K562 (cell line): ENCODE data around the gene EME2. TPM values are rescaled to one million over a fixed set of nuclear protein-coding genes. Genes with fewer than 3 reads are reported as not detected.

Experiments
- HNRNPLL ChIP-seq: fragments of 200-400 bp; formaldehyde crosslinking; IDR thresholded peaks from 2 replicates; pipeline ENCODE4 v1.6.1; 2017; ENCODE audit warnings: low read length, low read depth, mild to moderate bottlenecking; ENCODE audit not compliant: poor library complexity, severe bottlenecking
- NFXL1 ChIP-seq: fragments of 450-650 bp; formaldehyde crosslinking; IDR thresholded peaks from 2 replicates; pipeline ENCODE4 v1.4.0; 2021; ENCODE audit warnings: mild to moderate bottlenecking
- TAF15 ChIP-seq: fragments of 200-400 bp; formaldehyde crosslinking; IDR thresholded peaks from 2 replicates; pipeline ENCODE4 v1.6.1; 2017; ENCODE audit warnings: mild to moderate bottlenecking, low read depth, low read length, moderate library complexity
- ZNF280B ChIP-seq: fragments of 250-450 bp; sonication (Bioruptor Pico); IDR thresholded peaks from 2 replicates; pipeline ENCODE4 v1.5.1; 2021; ENCODE audit warnings: mild to moderate bottlenecking
- ZNF740 ChIP-seq, 3 experiments: fragments of 200-800 bp in 1 of 3; sonication (Bioruptor generic) in 1 of 3; sonication (generic) in 1 of 3; formaldehyde crosslinking in 1 of 3; IDR thresholded peaks; 2 replicates each; pipeline versions ENCODE4 v1.6.1 to v1.8.0; 2016 to 2022; ENCODE audit warnings: mild to moderate bottlenecking in 2 of 3, missing compliant biosample characterization in 2 of 3, missing genetic modification characterization in 2 of 3, missing genetic modification reagents in 1 of 3
- microRNA-seq: library from miRNA; unstranded; fragments of <30 nt; microRNA quantifications from one replicate; pipeline ENCODE4, GENCODE V29; 2018; ENCODE audit warnings: borderline microRNAs expressed
- polyA plus RNA-seq, 8 experiments: library from polyadenylated mRNA; depleted of rRNA in 4 of 8; stranded (reverse) in 5 of 8; unstranded in 3 of 8; fragments of >200 nt; fragmentation: Nextera tagmentation in 2 of 8; fragmentation: Illumina TruSeq in 1 of 8; extraction: Ambion mirVana in 2 of 8; extraction: Trizol in 1 of 8; gene quantifications; 2 replicates each; pipeline versions ENCODE4 v1.2.1 to v1.2.3, GENCODE V29; 2011 to 2014; ENCODE audit warnings: inconsistent platforms in 1 of 8, missing spikeins in 1 of 8
- small RNA-seq: library from RNA; depleted of rRNA; stranded (forward); fragments of <200 nt; gene quantifications from one replicate; pipeline ENCODE3, GENCODE V24; 2014
- total RNA-seq, 7 experiments: library from RNA; depleted of rRNA in 6 of 7; stranded (reverse); fragments of >200 nt in 6 of 7; fragmentation: Illumina TruSeq in 2 of 7; extraction: Trizol in 2 of 7; gene quantifications; 2 replicates each; pipeline versions ENCODE4 v1.2.1 to v1.2.3, GENCODE V29; 2011 to 2021; ENCODE audit warnings: low replicate concordance in 1 of 7

The EME2 gene
- total and polyA plus RNA-seq, 9 of the 15 experiments (the other 6 are each of a cell fraction or from before 2014, with no cell fraction given) = 0.35 to 19.9 (median 3.5) TPM

GRCh38 chr16:1825381-1825863, 52.8 kb downstream of the EME2 start (continued):
- TF ChIP-seq HNRNPLL (no peak), TAF15 (no peak), NFXL1 (CRISPR knock-in tag) (no peak), ZNF740 (CRISPR knock-in tag; IDR thresholded peaks at IDR 0.05) (no peak), ZNF740 (tag; IDR thresholded peaks at IDR 0.05) (no peak), ZNF280B (CRISPR knock-in tag) (no peak)

Small RNAs within 50 kb of the gene (microRNA-seq; reads per million reads assigned to microRNA genes)
- 1.1 reads per million, percentile 10 among the genes with 10 or more reads in this experiment for gene MIR3177

Small RNAs within 50 kb of the gene (small RNA-seq; reads per million reads assigned to genes)
- gene MIR3177 = 0.73 reads per million, percentile 44 among the genes with 10 or more reads in this experiment

Other genes starting within 250 kb of the EME2 start
Only the 7 nearest of the 25 such genes appear.
- gene NME3, start 1.3 kb upstream of the EME2 start, total RNA-seq (2014; rRNA removed) = 65.5 and 75.6 TPM in 2 replicates
- 0.32 and 1.1 TPM in 2 replicates for gene NME3, start 1.3 kb upstream of the EME2 start, total RNA-seq (2014; rRNA removed; fragmentation: Illumina TruSeq; extraction: Trizol)
- gene NME3, start 1.3 kb upstream of the EME2 start, total RNA-seq (2015; rRNA removed; fragmentation: Illumina TruSeq; extraction: Trizol) = 11.5 and 15.2 TPM in 2 replicates
- 57.9 and 66.6 TPM in 2 replicates for gene NME3, start 1.3 kb upstream of the EME2 start, total RNA-seq (2021)
- gene NME3, start 1.3 kb upstream of the EME2 start, polyA plus RNA-seq (2011; rRNA removed) = 13.9 and 20.3 TPM in 2 replicates
- gene NME3, start 1.3 kb upstream of the EME2 start, polyA plus RNA-seq (2014; fragmentation: Illumina TruSeq; extraction: Trizol) = 1.1 and 11.5 TPM in 2 replicates
- gene NME3, start 1.3 kb upstream of the EME2 start, polyA plus RNA-seq (2014; fragmentation: Nextera tagmentation; extraction: Ambion mirVana) = 1 to 10 TPM in 1 of 2 experiments, under 1 TPM in 1; 0.68 to 4.2 TPM
- 70.3 and 76.3 TPM in 2 replicates for gene NME3, start 1.3 kb upstream of the EME2 start, polyA plus RNA-seq (2014; rRNA removed)
- 334 and 370 TPM in 2 replicates for gene MRPS34, start 324 bp downstream of the EME2 start, total RNA-seq (2014; rRNA removed)
- gene MRPS34, start 324 bp downstream of the EME2 start, total RNA-seq (2014; rRNA removed; fragmentation: Illumina TruSeq; extraction: Trizol) = 70.9 and 92.7 TPM in 2 replicates
- gene MRPS34, start 324 bp downstream of the EME2 start, total RNA-seq (2015; rRNA removed; fragmentation: Illumina TruSeq; extraction: Trizol) = 188 and 213 TPM in 2 replicates
- gene MRPS34, start 324 bp downstream of the EME2 start, total RNA-seq (2021) = 230 and 244 TPM in 2 replicates
- gene MRPS34, start 324 bp downstream of the EME2 start, polyA plus RNA-seq (2011; rRNA removed) = 92.8 and 97.8 TPM in 2 replicates
- 70.4 and 139 TPM in 2 replicates for gene MRPS34, start 324 bp downstream of the EME2 start, polyA plus RNA-seq (2014; fragmentation: Illumina TruSeq; extraction: Trizol)
- gene MRPS34, start 324 bp downstream of the EME2 start, polyA plus RNA-seq (2014; fragmentation: Nextera tagmentation; extraction: Ambion mirVana) = 10 to 100 TPM in 1 of 2 experiments, 1 to 10 TPM in 1; 5.2 to 10.9 TPM
- gene MRPS34, start 324 bp downstream of the EME2 start, polyA plus RNA-seq (2014; rRNA removed) = 252 and 261 TPM in 2 replicates
- 22.9 and 25.2 TPM in 2 replicates for gene SPSB3, start 9.8 kb downstream of the EME2 start, total RNA-seq (2014; rRNA removed)
- gene SPSB3, start 9.8 kb downstream of the EME2 start, total RNA-seq (2014; rRNA removed; fragmentation: Illumina TruSeq; extraction: Trizol) = 2.1 and 2.2 TPM in 2 replicates
- 7.1 and 9.5 TPM in 2 replicates for gene SPSB3, start 9.8 kb downstream of the EME2 start, total RNA-seq (2015; rRNA removed; fragmentation: Illumina TruSeq; extraction: Trizol)
- 20.9 and 22.1 TPM in 2 replicates for gene SPSB3, start 9.8 kb downstream of the EME2 start, total RNA-seq (2021)
- 11.9 and 20.4 TPM in 2 replicates for gene SPSB3, start 9.8 kb downstream of the EME2 start, polyA plus RNA-seq (2011; rRNA removed)
- gene SPSB3, start 9.8 kb downstream of the EME2 start, polyA plus RNA-seq (2014; fragmentation: Illumina TruSeq; extraction: Trizol) = 3.9 and 10.0 TPM in 2 replicates
- 1 to 10 TPM in 1 of 2 experiments, under 1 TPM in 1; 0.39 to 1.3 TPM for gene SPSB3, start 9.8 kb downstream of the EME2 start, polyA plus RNA-seq (2014; fragmentation: Nextera tagmentation; extraction: Ambion mirVana)
- gene SPSB3, start 9.8 kb downstream of the EME2 start, polyA plus RNA-seq (2014; rRNA removed) = 29.4 and 37.4 TPM in 2 replicates
- gene NUBP2, start 10.2 kb downstream of the EME2 start, total RNA-seq (2014; rRNA removed) = 115 and 140 TPM in 2 replicates
- gene NUBP2, start 10.2 kb downstream of the EME2 start, total RNA-seq (2014; rRNA removed; fragmentation: Illumina TruSeq; extraction: Trizol) = 3.3 and 4.4 TPM in 2 replicates
- 36.1 and 41.8 TPM in 2 replicates for gene NUBP2, start 10.2 kb downstream of the EME2 start, total RNA-seq (2015; rRNA removed; fragmentation: Illumina TruSeq; extraction: Trizol)
- 84.8 and 95.8 TPM in 2 replicates for gene NUBP2, start 10.2 kb downstream of the EME2 start, total RNA-seq (2021)
- 24.0 and 30.8 TPM in 2 replicates for gene NUBP2, start 10.2 kb downstream of the EME2 start, polyA plus RNA-seq (2011; rRNA removed)
- gene NUBP2, start 10.2 kb downstream of the EME2 start, polyA plus RNA-seq (2014; fragmentation: Illumina TruSeq; extraction: Trizol) = 11.4 and 42.6 TPM in 2 replicates
- 1 to 10 TPM; 1.8 to 7.7 TPM for gene NUBP2, start 10.2 kb downstream of the EME2 start, polyA plus RNA-seq (2014; fragmentation: Nextera tagmentation; extraction: Ambion mirVana)
- gene NUBP2, start 10.2 kb downstream of the EME2 start, polyA plus RNA-seq (2014; rRNA removed) = 97.1 and 104 TPM in 2 replicates
- not detected in 2 replicates for gene IGFALS, start 20.9 kb downstream of the EME2 start, total RNA-seq (2014; rRNA removed)
- gene IGFALS, start 20.9 kb downstream of the EME2 start, total RNA-seq (2014; rRNA removed; fragmentation: Illumina TruSeq; extraction: Trizol) = not detected in 2 replicates
- not detected in 2 replicates for gene IGFALS, start 20.9 kb downstream of the EME2 start, total RNA-seq (2015; rRNA removed; fragmentation: Illumina TruSeq; extraction: Trizol)
- gene IGFALS, start 20.9 kb downstream of the EME2 start, total RNA-seq (2021) = not detected in 2 replicates
- gene IGFALS, start 20.9 kb downstream of the EME2 start, polyA plus RNA-seq (2011; rRNA removed) = not detected in 2 replicates
- not detected in 2 replicates for gene IGFALS, start 20.9 kb downstream of the EME2 start, polyA plus RNA-seq (2014; fragmentation: Illumina TruSeq; extraction: Trizol)
- not detected for gene IGFALS, start 20.9 kb downstream of the EME2 start, polyA plus RNA-seq (2014; fragmentation: Nextera tagmentation; extraction: Ambion mirVana)
- gene IGFALS, start 20.9 kb downstream of the EME2 start, polyA plus RNA-seq (2014; rRNA removed) = not detected in 2 replicates
- gene HAGH, start 54.0 kb downstream of the EME2 start, total RNA-seq (2014; rRNA removed) = 25.5 and 32.6 TPM in 2 replicates
- gene HAGH, start 54.0 kb downstream of the EME2 start, total RNA-seq (2014; rRNA removed; fragmentation: Illumina TruSeq; extraction: Trizol) = 5.6 and 7.2 TPM in 2 replicates
- gene HAGH, start 54.0 kb downstream of the EME2 start, total RNA-seq (2015; rRNA removed; fragmentation: Illumina TruSeq; extraction: Trizol) = 11.2 and 13.8 TPM in 2 replicates
- 18.9 and 23.5 TPM in 2 replicates for gene HAGH, start 54.0 kb downstream of the EME2 start, total RNA-seq (2021)
- gene HAGH, start 54.0 kb downstream of the EME2 start, polyA plus RNA-seq (2011; rRNA removed) = 16.8 and 23.4 TPM in 2 replicates
- 17.6 and 19.6 TPM in 2 replicates for gene HAGH, start 54.0 kb downstream of the EME2 start, polyA plus RNA-seq (2014; fragmentation: Illumina TruSeq; extraction: Trizol)
- under 1 TPM; 0.46 to 0.67 TPM for gene HAGH, start 54.0 kb downstream of the EME2 start, polyA plus RNA-seq (2014; fragmentation: Nextera tagmentation; extraction: Ambion mirVana)
- gene HAGH, start 54.0 kb downstream of the EME2 start, polyA plus RNA-seq (2014; rRNA removed) = 35.1 and 36.8 TPM in 2 replicates
- 20.9 and 25.9 TPM in 2 replicates for gene FAHD1, start 54.4 kb downstream of the EME2 start, total RNA-seq (2014; rRNA removed)
- 6.8 and 7.1 TPM in 2 replicates for gene FAHD1, start 54.4 kb downstream of the EME2 start, total RNA-seq (2014; rRNA removed; fragmentation: Illumina TruSeq; extraction: Trizol)
- gene FAHD1, start 54.4 kb downstream of the EME2 start, total RNA-seq (2015; rRNA removed; fragmentation: Illumina TruSeq; extraction: Trizol) = 10.7 and 11.1 TPM in 2 replicates
- gene FAHD1, start 54.4 kb downstream of the EME2 start, total RNA-seq (2021) = 9.6 and 12.1 TPM in 2 replicates
- gene FAHD1, start 54.4 kb downstream of the EME2 start, polyA plus RNA-seq (2011; rRNA removed) = 8.0 and 11.2 TPM in 2 replicates
- 6.7 and 7.1 TPM in 2 replicates for gene FAHD1, start 54.4 kb downstream of the EME2 start, polyA plus RNA-seq (2014; fragmentation: Illumina TruSeq; extraction: Trizol)
- gene FAHD1, start 54.4 kb downstream of the EME2 start, polyA plus RNA-seq (2014; fragmentation: Nextera tagmentation; extraction: Ambion mirVana) = 1 to 10 TPM; 2.2 to 3.5 TPM
- 14.3 and 14.8 TPM in 2 replicates for gene FAHD1, start 54.4 kb downstream of the EME2 start, polyA plus RNA-seq (2014; rRNA removed)